Activated CD8-positive, alpha-beta memory T cell treated with anti-CD3 and anti-CD28 coated beads, Interleukin-2, amount 50 U/mL, for 24 hours (primary cell): Measurements from ENCODE around the gene PDILT.

Experiments used
- DNase-seq: peaks from one replicate; pipeline ENCODE4 v3.0.0-alpha.2; 2020; ENCODE audit errors: extremely low read depth

Gene PDILT

GRCh38 chr16:20401475-20402016 lies 3.0 kb downstream of the PDILT start:
- no peak for DNase-seq

- no peak for DNase-seq
Observed at GRCh38 chr16:20401066-20401465, 3.5 kb downstream of the PDILT start.

- no peak for DNase-seq
Observed at GRCh38 chr16:20399185-20399584, 5.4 kb downstream of the PDILT start.

GRCh38 chr16:20398603-20399002 lies 5.9 kb downstream of the PDILT start:
- no peak for DNase-seq

GRCh38 chr16:20397468-20398074 lies 7.0 kb downstream of the PDILT start:
- no peak for DNase-seq

- DNase-seq = no peak
Observed at GRCh38 chr16:20396846-20397467, 7.6 kb downstream of the PDILT start.

DNA sequence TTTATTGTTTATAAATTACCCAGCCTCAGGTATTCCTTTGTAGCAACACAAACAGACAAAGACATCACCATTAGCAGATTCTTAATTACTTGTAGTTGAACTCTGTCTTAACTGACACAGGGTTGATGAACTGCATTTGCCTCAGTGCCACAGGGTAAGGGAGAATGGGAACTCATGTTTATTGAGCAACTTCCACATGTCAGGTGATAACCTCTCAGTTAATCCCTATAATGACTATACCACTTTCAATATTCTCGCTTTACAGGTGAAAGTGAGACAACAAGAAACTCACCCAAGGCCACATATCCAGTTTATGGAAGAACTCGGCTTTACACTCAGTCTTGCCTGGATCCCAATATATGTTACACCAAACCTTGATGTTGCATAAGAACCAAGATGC lies 8.6 kb downstream of the PDILT start:
- no peak for DNase-seq

DNA sequence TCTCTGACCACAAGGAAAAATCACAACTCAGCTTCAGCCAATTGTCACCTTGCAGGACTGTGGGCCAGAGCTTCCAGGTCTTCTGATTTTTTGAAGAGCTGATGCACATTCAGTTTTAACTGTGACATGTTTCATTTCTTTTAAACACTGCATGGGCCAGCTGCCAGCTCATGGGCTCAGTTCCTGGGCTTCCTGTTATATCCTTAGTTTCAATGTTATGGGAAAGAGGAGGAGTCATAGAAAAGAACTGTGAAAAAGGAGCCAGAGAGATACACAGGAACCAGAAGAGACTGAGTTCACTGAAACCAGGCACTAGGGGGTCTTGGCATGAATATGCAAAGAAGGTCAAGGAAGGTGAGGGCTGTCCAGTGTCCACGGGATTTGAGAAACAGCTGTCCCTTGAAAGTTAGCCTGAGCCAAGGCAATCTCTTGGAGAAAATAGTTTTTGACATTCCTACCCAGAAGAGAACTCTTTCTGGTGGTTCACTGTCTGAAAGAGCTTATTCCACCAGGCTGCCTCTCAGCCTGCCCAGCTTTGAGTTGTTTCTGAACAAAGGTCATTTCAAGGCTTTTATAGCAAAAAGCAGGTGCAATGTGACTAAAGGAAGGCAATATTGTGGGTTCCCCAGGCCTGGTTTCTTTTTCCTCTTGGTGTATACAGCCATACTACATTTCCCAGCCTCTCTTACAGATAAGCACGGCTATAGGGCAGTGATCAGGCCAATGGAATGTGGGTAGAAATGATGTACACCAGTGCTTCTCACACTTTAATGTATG lies 10.5 kb downstream of the PDILT start:
- no peak for DNase-seq

GRCh38 chr16:20391045-20391444 lies 13.5 kb downstream of the PDILT start:
- no peak for DNase-seq

DNA sequence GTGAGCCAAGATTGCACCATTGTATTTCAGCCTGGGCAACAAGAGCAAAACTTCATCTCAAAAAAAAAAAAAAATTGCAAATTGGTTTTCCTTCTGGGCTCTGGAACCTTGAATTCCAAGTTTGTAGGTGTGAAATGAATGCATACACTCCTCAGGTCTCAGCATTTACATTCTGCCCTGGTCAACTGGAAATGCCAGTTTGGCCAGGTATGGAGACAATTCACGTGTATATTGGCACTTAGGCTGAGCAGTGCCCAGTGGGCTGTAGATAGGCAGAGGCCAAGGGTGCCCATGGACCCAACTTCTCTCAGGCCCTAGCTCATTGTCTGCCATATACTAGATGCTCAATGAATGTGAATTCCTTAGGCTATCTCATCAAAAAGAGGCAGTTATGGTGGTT lies 15.7 kb downstream of the PDILT start:
- no peak for DNase-seq

GRCh38 chr16:20387978-20388377 lies 16.6 kb downstream of the PDILT start:
- no peak for DNase-seq

GRCh38 chr16:20385844-20386832 lies 18.4 kb downstream of the PDILT start:
- no peak for DNase-seq

- peak; percentile 12 for DNase-seq
Observed at GRCh38 chr16:20383106-20384029, 21.2 kb downstream of the PDILT start.

- no peak for DNase-seq
Observed at GRCh38 chr16:20382202-20382948, 22.2 kb downstream of the PDILT start.

GRCh38 chr16:20380782-20381181 lies 23.8 kb downstream of the PDILT start:
- no peak for DNase-seq

GRCh38 chr16:20377181-20377580 lies 27.4 kb downstream of the PDILT start:
- DNase-seq = no peak

DNA sequence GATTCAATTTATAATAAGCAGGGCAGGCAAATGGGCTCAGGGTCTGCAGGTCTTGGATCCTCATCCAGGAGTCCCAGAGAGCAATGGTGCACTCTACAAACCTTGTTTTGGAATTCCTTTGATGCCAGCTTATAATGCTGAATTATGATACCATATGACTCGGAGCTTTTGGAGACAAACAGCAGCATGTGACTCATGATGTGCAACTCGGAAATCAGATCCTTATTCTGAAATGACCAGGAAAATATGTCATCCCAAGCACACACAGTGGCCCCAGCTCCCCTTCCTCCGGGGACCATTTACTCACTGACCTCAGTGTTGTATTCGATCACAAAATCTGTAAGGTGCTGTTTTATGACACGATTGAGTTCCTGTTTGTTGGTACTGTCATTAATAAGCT lies 31.8 kb downstream of the PDILT start:
- no peak for DNase-seq

- DNase-seq = no peak
Observed at GRCh38 chr16:20369452-20370054, 35.0 kb downstream of the PDILT start.

DNA sequence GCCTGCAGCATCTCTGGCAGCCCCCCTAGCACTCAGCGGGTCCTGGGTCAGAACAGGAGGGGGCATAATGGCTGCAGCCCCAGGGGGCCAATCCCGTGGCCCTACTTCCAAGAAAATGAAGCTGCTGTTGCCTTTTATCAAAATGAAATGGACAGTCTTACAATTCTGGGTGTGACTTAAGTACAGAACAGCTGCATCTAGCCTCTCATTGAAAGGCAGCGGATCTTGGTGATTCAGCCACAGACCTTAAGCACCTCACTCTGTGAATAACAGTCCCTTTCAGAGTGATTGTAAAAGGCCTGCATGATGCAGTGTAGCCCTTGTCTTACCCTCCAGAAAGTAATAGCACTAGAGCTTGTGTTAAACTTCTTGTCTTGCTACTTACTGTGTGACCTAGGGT lies 40.5 kb downstream of the PDILT start:
- no peak for DNase-seq
